ES-I3 (cell line): ENCODE results near the gene TMEM178B.
"Not testable (repeated sequence)": the region's sequence is repeated elsewhere in the genome, so short reads cannot be mapped to it uniquely, and the experiment has no call there.

Experiments used
- H3K36me3 ChIP-seq: 2 replicates; pipeline ENCODE4 v1.6.1; 2013; ENCODE audit warnings: mild to moderate bottlenecking, low read length, control low read depth, moderate library complexity; ENCODE audit not compliant: insufficient read depth
- H3K4me1 ChIP-seq: 2 replicates; pipeline ENCODE4 v1.6.1; 2013; ENCODE audit warnings: mild to moderate bottlenecking, control low read depth, low read length; ENCODE audit not compliant: insufficient read depth
- H3K9ac ChIP-seq: 2 replicates; pipeline ENCODE4 v1.6.1; 2013; ENCODE audit warnings: low read depth, mild to moderate bottlenecking, low read length, moderate library complexity
- H3K9me3 ChIP-seq: 2 replicates; pipeline ENCODE4 v1.6.1; 2013; ENCODE audit warnings: mild to moderate bottlenecking, low read length, moderate library complexity; ENCODE audit not compliant: control insufficient read depth, insufficient read depth

Gene TMEM178B

DNA sequence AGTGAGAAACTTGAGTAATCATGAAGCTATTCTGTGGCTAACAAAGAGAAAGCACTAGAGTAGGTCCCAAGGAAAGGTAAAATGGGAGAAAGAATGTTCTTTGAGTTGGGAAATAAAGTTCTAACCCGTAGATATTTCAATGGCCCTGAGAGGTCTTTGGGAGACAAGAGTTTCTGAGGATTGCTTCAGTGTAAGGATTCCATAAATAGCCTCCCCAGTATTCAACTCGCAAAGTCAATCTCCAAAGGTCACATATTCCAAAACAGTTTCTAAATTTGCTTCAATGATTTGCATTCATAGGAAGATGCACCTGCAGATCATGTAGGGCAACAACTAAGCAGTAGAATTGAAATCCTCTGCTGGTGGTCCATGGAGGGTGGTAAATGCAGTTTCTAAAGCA, 238.5 kb downstream of the TMEM178B start:
- H3K36me3 ChIP-seq, result no peaks in the 10 kb centered on the region
- no peaks in the 10 kb centered on the region for H3K9me3 ChIP-seq
- H3K4me1 ChIP-seq, result no peaks in the 10 kb centered on the region; the same call in 1 of the 2 replicates
- no peak overlapping the region for H3K9ac ChIP-seq

DNA sequence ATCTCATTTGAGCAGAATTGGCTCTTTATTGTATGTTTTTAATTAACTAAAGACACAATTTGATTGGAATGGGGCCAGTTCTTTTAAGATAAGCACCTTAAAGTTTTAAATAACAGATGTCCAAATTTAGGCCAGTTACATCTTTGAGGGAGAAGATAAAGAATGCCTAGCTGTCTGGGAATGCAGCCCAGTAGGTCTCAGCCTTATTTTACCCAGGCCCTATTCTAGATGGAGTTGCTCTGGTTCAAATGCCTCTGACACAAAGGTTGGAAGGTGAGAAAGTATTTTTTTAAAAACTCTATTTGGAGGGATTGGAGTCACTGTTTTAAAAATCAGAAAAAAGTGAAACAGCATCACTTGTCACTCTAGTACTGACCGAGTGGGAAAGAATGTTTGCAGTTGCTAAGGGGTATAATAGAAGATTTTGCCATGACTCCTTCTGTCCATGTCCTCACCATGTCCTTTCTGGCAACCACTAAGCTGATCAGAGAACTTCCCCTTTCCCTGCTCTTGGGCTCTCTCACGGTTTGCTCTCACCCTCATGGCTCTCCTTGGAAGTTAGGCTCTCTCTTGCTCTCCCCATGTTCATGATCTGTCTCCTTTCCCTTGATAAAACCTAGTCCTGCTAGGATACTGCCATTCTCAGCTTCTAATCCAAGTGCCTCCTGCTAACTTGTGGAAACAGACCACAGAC, 239.1 kb downstream of the TMEM178B start:
- Histone ChIP-seq H3K4me1 (no peaks in the 10 kb centered on the region; the same call in 1 of the 2 replicates), H3K9me3 (no peaks in the 10 kb centered on the region), H3K9ac (no peak overlapping the region), H3K36me3 (no peaks in the 10 kb centered on the region)

DNA sequence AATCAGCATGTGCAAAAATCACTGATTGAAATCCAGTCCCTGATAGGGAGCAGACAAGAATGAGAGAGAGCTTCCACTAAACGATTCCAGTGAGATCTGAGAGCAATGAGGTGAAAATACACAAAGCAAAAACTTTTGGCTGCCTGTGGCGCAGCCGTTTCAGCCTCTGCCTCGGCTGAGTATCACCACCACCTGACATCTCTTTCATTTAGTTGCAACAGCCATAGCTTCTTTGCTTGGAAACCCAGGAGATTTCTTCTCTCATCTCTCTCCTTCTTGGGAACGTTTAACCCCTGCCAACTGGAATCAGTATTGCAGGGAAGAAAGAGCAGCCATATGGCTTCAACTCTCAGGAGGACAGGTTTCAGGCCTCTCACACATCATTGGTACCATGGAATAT, 240.0 kb downstream of the TMEM178B start:
- Histone ChIP-seq H3K36me3 (no peaks in the 10 kb centered on the region), H3K9ac (no peak overlapping the region), H3K9me3 (no peaks in the 10 kb centered on the region), H3K4me1 (no peaks in the 10 kb centered on the region; the same call in 1 of the 2 replicates)

DNA sequence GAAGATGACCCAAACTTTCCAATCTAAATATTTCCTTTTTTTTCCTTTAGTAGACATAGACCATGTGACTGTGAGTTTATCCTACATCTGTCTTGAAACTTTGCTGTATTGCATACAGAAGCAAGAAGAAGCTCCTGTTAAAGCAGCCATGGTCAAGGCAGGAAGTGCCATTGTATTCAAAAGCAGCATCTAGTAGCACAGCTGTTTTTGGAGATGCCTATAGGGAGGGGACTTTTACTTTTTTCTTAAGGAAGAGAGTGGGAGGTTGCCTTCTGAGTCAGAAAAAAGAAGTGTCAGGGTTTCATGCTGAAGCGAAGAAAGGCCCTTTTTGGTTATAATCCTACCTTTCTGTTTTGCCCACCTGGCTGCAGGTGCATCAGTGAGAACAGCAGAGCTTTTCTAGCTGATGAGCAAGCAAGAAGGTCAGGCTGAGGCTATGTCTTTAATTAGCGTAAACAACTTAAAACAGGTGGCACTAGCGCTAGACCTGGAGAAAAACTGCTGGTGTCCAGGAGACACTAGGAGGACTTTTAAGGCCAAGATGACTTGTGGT, 243.2 kb downstream of the TMEM178B start:
- Histone ChIP-seq H3K4me1 (no peaks in the 10 kb centered on the region; the same call in 1 of the 2 replicates), H3K9me3 (no peaks in the 10 kb centered on the region), H3K9ac (no peak overlapping the region), H3K36me3 (no peaks in the 10 kb centered on the region)

DNA sequence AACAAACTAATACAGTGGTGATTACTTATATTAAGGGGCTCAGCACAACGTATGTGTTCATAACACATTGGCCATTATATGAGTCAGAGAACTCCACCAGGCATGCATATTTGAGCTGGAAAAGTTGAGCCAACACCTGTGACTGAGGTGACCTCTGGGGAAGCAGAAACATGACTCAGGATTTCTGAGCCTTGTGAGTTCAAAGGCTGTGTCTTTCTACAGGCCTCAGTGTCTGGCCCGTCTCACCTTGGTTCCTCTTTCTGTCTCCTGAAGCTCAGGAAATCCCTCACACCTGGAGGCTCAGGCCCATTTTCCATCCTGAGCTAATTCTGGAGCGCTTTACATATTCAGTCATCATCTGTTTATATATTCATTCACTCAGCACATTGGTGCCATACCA, 246.4 kb downstream of the TMEM178B start:
- H3K36me3 ChIP-seq, result no peaks in the 10 kb centered on the region
- no peaks in the 10 kb centered on the region; the same call in 1 of the 2 replicates for H3K4me1 ChIP-seq
- H3K9ac ChIP-seq, result no peak overlapping the region
- H3K9me3 ChIP-seq, result no peaks in the 10 kb centered on the region

DNA sequence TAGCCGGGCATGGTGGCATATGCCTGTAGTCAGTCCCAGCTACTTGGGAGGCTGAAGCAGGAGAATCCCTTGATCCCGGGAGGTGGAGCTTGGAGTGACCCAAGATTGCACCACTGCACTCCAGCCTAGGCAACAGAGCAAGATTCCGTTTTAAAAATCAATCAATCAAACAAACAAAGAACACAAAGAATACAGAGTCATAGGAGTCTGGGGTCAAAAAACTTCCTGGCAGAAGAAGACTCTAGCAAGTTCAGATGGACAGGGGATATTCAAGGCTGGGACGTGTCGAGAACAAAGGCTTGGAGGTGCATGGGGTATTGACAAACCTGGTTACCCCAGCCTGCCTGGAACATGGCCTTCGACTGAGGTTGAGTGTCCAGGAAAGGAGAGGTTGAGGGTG, 248.5 kb downstream of the TMEM178B start:
- Histone ChIP-seq H3K9me3 (no peaks in the 10 kb centered on the region), H3K9ac (no peak overlapping the region), H3K36me3 (no peaks in the 10 kb centered on the region), H3K4me1 (no peaks in the 10 kb centered on the region; the same call in 1 of the 2 replicates)

DNA sequence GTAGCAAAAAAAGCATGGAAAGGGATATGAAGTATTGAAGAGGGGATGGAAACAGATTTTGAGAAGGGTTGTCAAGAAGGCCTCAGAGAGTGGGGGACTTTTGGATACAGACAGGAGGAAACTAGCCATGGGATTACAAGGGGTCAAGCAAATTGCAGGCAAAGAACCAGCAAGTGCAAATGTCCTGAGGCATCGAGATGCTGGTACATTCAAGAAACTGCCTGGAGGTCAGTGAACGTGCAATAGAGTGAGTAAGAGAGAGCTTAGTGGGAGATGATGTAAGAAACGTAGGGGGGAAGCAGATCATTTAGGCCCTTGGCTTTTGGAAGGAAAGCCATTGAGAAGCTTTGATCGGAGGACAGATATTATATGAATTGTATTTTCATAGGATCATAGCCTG, 250.0 kb downstream of the TMEM178B start:
- Histone ChIP-seq H3K9me3 (no peaks in the 10 kb centered on the region), H3K9ac (no peak overlapping the region), H3K36me3 (no peaks in the 10 kb centered on the region), H3K4me1 (no peaks in the 10 kb centered on the region)

DNA sequence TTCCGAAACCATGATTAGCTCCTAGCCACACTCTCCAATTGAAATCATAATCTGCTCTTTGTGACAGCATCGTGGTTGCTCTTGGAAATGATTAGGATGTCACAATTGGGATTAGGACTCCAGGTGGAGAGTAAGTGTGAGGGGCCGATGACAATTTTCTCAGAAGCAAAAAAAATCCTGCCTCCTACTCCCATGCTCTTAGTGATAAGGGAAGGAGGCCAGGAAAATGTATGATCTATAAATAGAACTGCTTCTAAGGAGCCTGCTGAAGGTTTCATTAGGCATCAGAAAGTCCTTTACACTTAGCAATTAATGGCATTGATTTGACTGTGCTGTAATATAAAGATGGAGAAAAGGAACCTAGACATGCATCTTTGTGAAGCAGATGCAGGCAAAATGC, 251.0 kb downstream of the TMEM178B start:
- no peaks in the 10 kb centered on the region for H3K9me3 ChIP-seq
- no peaks in the 10 kb centered on the region for H3K36me3 ChIP-seq
- no peaks in the 10 kb centered on the region for H3K4me1 ChIP-seq
- H3K9ac ChIP-seq, result no peak overlapping the region

DNA sequence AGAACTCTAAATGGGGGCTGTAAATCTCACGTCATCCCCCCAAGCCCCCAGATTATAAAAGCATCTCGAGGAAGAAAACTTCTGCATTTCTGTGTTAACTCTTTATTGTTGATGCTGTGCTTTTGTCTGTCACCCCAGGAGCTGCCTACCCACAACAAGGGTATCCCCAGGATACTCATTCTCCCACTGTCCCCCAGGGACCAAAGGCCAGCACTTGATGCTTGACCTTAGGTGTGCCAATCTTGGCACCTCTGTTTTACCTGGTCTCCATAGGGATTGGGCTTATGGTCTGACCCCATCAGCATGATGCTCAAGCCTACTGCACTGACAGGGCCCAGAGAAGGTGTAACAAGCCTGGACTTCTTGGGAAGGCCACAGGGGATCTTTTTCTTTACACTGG, 251.4 kb downstream of the TMEM178B start:
- no peak overlapping the region for H3K9ac ChIP-seq

DNA sequence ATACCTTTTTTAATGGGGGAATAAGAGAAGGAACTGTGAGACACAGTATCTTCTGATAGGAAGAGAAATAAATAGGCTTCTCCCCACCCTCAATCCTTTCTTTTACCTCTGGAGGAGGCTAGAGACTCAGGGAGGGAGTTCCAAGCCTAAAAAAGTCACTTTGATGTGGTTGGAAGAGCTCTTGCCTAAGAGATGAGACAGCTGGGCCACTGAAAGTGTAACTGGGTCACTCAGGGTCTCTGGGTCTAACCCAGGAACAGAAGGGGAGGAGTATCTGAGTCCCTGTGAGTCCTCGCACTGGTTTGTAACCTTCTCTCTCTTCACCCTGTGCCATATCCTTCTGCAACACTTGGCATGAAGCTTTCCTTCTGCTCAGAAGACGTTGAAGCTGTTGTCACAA, 254.4 kb downstream of the TMEM178B start:
- Histone ChIP-seq H3K36me3 (no peaks in the 10 kb centered on the region), H3K4me1 (peaks cover 4% of the 10 kb centered on the region; the same call in 1 of the 2 replicates), H3K9me3 (no peaks in the 10 kb centered on the region), H3K9ac (no peak overlapping the region)

More for the DNA sequence above, 251.4 kb downstream of the TMEM178B start:
- H3K36me3 ChIP-seq, result no peaks in the 10 kb centered on the region
- no peaks in the 10 kb centered on the region for H3K9me3 ChIP-seq
- no peaks in the 10 kb centered on the region for H3K4me1 ChIP-seq

DNA sequence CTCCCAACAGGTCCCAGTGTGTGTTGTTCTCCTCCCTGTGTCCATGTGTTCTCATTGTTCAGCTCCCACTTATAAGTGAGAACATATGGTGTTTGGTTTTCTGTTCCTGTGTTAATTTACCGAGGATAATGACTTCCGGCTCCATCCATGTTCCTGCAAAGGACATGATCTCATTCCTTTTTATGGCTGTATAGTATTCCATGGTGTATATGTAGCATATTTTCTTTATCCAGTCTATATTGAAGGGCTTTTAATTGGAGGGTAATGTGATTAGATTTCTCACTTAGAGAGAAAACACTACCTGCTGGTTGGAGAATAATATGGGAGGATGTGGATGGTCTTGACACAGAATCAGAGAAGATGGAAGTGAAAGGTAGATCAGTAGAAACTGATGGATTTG, 256.4 kb downstream of the TMEM178B start:
- not testable (repeated sequence) for H3K9me3 ChIP-seq, H3K4me1 ChIP-seq, H3K9ac ChIP-seq, H3K36me3 ChIP-seq

DNA sequence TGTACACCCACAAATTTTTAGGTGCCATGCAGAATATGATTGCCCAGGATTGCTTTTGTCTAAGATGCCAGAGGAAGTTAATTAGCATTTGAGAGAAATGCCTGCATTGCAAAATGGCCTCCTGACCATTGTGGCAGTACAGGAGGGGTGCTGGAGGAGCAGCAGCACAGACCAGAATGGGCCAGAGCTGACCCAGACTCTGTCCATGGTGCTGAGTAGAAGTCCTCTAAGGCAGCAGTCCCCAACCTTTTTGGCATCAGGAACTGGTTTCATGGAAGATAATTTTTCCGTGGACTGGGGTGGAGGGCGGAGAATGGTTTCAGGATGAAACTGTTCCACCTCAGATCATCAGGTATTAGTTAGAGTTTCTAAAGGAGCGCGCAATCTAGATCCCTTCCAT, 259.6 kb downstream of the TMEM178B start:
- no peaks in the 10 kb centered on the region for H3K36me3 ChIP-seq
- no peak overlapping the region for H3K9ac ChIP-seq
- H3K9me3 ChIP-seq, result no peaks in the 10 kb centered on the region
- H3K4me1 ChIP-seq, result peaks cover 4% of the 10 kb centered on the region; the same call in 1 of the 2 replicates

DNA sequence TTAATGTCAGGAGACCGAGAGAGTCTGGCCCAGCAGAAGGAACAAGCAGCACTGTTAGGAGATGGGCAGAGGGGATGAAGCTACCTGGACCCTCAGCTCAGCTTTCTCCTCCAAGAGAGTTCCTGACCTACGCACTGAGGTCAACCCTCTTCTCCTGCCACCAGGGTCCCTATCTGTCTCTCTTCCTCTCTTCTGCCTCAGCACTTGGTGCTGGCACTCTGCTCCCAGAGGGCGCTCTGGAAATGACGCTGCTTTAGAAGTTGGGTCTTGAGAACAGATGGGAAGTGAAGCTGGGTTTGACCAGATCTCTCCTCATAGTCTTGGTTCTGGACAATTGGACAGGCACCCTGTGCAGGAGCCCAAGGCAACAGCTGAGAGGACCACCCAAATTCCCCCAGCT, 261.3 kb downstream of the TMEM178B start:
- no peaks in the 10 kb centered on the region for H3K9me3 ChIP-seq
- H3K4me1 ChIP-seq, result peaks cover 4% of the 10 kb centered on the region; the same call in 1 of the 2 replicates
- no peaks in the 10 kb centered on the region for H3K36me3 ChIP-seq
- no peak overlapping the region for H3K9ac ChIP-seq

DNA sequence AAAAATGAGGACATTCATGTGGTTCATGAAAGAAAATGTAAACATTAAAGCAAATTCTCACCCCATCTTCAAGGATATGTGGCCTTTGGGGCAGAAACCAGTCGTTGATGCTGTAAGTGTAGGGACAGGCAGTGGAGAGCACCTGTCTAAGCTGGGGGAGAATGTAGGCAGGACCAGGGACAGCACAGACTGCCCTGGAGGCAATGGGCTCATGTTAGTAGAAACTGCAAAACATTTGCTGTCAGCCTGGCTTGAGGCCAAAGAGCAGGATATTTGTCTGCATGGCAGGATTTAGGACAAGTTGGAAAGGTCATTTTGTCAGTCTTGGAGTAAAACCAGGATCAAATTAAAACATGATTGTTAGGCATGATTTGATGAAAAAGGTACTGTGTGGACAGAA, 265.7 kb downstream of the TMEM178B start:
- H3K4me1 ChIP-seq, result no peaks in the 10 kb centered on the region; the same call in 1 of the 2 replicates
- H3K9ac ChIP-seq, result no peak overlapping the region
- no peaks in the 10 kb centered on the region for H3K36me3 ChIP-seq
- H3K9me3 ChIP-seq, result no peaks in the 10 kb centered on the region

DNA sequence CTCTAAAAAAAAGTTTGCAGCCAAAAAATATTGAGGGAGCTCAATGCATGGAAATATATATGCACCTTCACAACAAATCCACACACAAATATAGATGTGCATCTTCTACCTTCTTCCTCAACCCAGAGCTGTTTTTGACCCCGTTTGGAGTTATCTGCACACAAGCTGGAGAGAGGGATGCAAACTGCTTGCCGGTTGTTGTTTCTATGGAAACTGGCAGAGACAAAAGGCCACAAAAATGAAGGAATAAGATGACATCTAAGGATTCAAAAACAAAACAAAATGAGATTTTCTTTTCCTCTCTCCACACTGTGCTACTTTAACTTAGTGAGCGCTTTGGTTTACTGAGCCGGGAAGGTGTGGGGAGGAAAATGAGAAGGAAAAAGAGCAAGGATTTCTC, 267.1 kb downstream of the TMEM178B start:
- Histone ChIP-seq H3K9me3 (no peaks in the 10 kb centered on the region), H3K4me1 (no peaks in the 10 kb centered on the region), H3K36me3 (no peaks in the 10 kb centered on the region), H3K9ac (no peak overlapping the region)
